ENCODE data around the gene SIGLEC12. TPM values are rescaled to one million over a fixed set of nuclear protein-coding genes. Genes with fewer than 3 reads are reported as not detected.
A peak's percentile ranks its signal among the peaks of the same experiment; 100 is the strongest.

Gene SIGLEC12
- total RNA-seq, 1 donor, result under 0.01 TPM

- Histone ChIP-seq H3K4me1 (ENCODE audit: insufficient read depth, low read length) (no peaks in the 10 kb centered on the region), H3K27me3 (ENCODE audit: insufficient read depth, low read length) (no peaks in the 10 kb centered on the region), H3K36me3 (ENCODE audit: insufficient read depth, low read length) (no peaks in the 10 kb centered on the region), H3K9me3 (ENCODE audit: low read depth, low read length) (no peaks in the 10 kb centered on the region), H4K20me1 (ENCODE audit: insufficient read depth, low read length) (no peaks in the 10 kb centered on the region), H3K4me3 (ENCODE audit: insufficient read depth, low read length) (no peak overlapping the region), H2AFZ (ENCODE audit: low read length) (no peak overlapping the region), H3K79me2 (ENCODE audit: insufficient read depth, low read length) (no peaks in the 10 kb centered on the region), H3K27ac (ENCODE audit: low read depth, low read length) (no peak overlapping the region), H3K4me2 (ENCODE audit: insufficient read depth, low read length) (no peak overlapping the region)
- TF ChIP-seq CTCF (IDR thresholded peaks at IDR 0.05; ENCODE audit: extremely low read depth, low read depth, low read length), result peak; percentile 90
- DNase-seq (ENCODE audit: insufficient read length, low spot score, missing footprints), result peak; percentile 86
Observed at GRCh38 chr19:51473009-51473707, 28.4 kb downstream of the SIGLEC12 start.

- Histone ChIP-seq H3K27me3 (ENCODE audit: insufficient read depth, low read length) (no peaks in the 10 kb centered on the region), H4K20me1 (ENCODE audit: insufficient read depth, low read length) (no peaks in the 10 kb centered on the region), H2AFZ (ENCODE audit: low read length) (no peak overlapping the region), H3K27ac (ENCODE audit: low read depth, low read length) (no peak overlapping the region), H3K4me2 (ENCODE audit: insufficient read depth, low read length) (no peak overlapping the region), H3K9me3 (ENCODE audit: low read depth, low read length) (no peaks in the 10 kb centered on the region), H3K4me1 (ENCODE audit: insufficient read depth, low read length) (no peaks in the 10 kb centered on the region), H3K36me3 (ENCODE audit: insufficient read depth, low read length) (no peaks in the 10 kb centered on the region), H3K4me3 (ENCODE audit: insufficient read depth, low read length) (no peak overlapping the region), H3K79me2 (ENCODE audit: insufficient read depth, low read length) (no peaks in the 10 kb centered on the region)
- DNase-seq (ENCODE audit: insufficient read length, low spot score, missing footprints), result no peak
- TF ChIP-seq CTCF (IDR thresholded peaks at IDR 0.05; ENCODE audit: extremely low read depth, low read depth, low read length), result no peak
Observed at GRCh38 chr19:51472607-51473006, 29.0 kb downstream of the SIGLEC12 start.

GRCh38 chr19:51471527-51471926 is 30.1 kb downstream of the SIGLEC12 start:
- H3K9me3 ChIP-seq (ENCODE audit: low read depth, low read length), result no peaks in the 10 kb centered on the region
- H3K36me3 ChIP-seq (ENCODE audit: insufficient read depth, low read length), result no peaks in the 10 kb centered on the region
- H3K27me3 ChIP-seq (ENCODE audit: insufficient read depth, low read length), result no peaks in the 10 kb centered on the region
- H3K27ac ChIP-seq (ENCODE audit: low read depth, low read length), result no peak overlapping the region
- no peak overlapping the region for H3K4me2 ChIP-seq (ENCODE audit: insufficient read depth, low read length)
- no peak overlapping the region for H3K4me3 ChIP-seq (ENCODE audit: insufficient read depth, low read length)
- H3K4me1 ChIP-seq (ENCODE audit: insufficient read depth, low read length), result no peaks in the 10 kb centered on the region
- no peaks in the 10 kb centered on the region for H4K20me1 ChIP-seq (ENCODE audit: insufficient read depth, low read length)
- H2AFZ ChIP-seq (ENCODE audit: low read length), result no peak overlapping the region
- no peak for DNase-seq (ENCODE audit: insufficient read length, low spot score, missing footprints)
- TF ChIP-seq CTCF (IDR thresholded peaks at IDR 0.05; ENCODE audit: extremely low read depth, low read depth, low read length), result no peak
- H3K79me2 ChIP-seq (ENCODE audit: insufficient read depth, low read length), result no peaks in the 10 kb centered on the region

DNA sequence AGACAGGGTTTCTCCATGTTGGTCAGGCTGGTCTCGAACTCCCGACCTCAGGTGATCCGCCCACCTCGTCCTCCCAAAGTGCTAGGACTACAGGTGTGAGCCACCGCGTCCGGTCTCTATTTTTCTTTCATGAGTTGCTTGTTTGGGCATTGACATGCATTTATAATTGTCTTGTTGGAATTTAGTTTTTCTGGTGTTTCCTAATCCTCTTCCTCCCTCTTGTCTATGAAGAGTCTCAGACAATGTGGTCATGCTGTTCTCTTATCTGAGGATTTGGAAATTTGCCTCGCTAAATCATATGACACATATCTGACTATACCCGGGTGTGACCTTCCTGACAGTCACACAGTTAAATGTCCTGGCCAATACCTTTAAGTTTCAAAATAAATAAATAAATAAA is 30.6 kb downstream of the SIGLEC12 start:
- DNase-seq (ENCODE audit: insufficient read length, low spot score, missing footprints), result no peak
- no peaks in the 10 kb centered on the region for H3K79me2 ChIP-seq (ENCODE audit: insufficient read depth, low read length)

More for the DNA sequence above, 30.6 kb downstream of the SIGLEC12 start:
- Histone ChIP-seq H3K27ac (ENCODE audit: low read depth, low read length) (no peak overlapping the region), H3K9me3 (ENCODE audit: low read depth, low read length) (no peaks in the 10 kb centered on the region), H4K20me1 (ENCODE audit: insufficient read depth, low read length) (no peaks in the 10 kb centered on the region), H3K36me3 (ENCODE audit: insufficient read depth, low read length) (no peaks in the 10 kb centered on the region), H3K4me3 (ENCODE audit: insufficient read depth, low read length) (no peak overlapping the region), H3K4me1 (ENCODE audit: insufficient read depth, low read length) (no peaks in the 10 kb centered on the region), H3K4me2 (ENCODE audit: insufficient read depth, low read length) (no peak overlapping the region), H3K27me3 (ENCODE audit: insufficient read depth, low read length) (no peaks in the 10 kb centered on the region), H2AFZ (ENCODE audit: low read length) (no peak overlapping the region)
- TF ChIP-seq CTCF (IDR thresholded peaks at IDR 0.05; ENCODE audit: extremely low read depth, low read depth, low read length), result no peak
